Stimulated activated naive B cell treated with anti-CD40 and anti-IgM and Interleukin-4, amounts not matched to agents 10 μg/mL and 1 μg/mL and 100 μg/mL, for 72 hours (primary cell): ENCODE measurements around the gene LSP1.
A peak's percentile ranks its signal among the peaks of the same experiment; 100 is the strongest.
"Not testable (repeated sequence)": the region's sequence is repeated elsewhere in the genome, so short reads cannot be mapped to it uniquely, and the experiment has no call there.

Experiments used
- ATAC-seq, 2 donors: fragments of 150-1000 bp; cut with Tn5 transposase; replicated peaks; 2 replicates each; pipeline ENCODE4 v1.10.0; 2021; ENCODE audit warnings: moderate library complexity in 1 of 2
- DNase-seq: peaks from one replicate; pipeline ENCODE4 v3.0.0; 2021
- H3K27ac Mint-ChIP-seq: one replicate; pipeline ENCODE4 v1.8.0; 2022; ENCODE audit warnings: mild to moderate bottlenecking, mixed read lengths
- H3K27me3 Mint-ChIP-seq, 2 donors: one replicate each; pipeline ENCODE4 v1.8.0; 2022; ENCODE audit warnings: mixed read lengths in 2 of 2
- H3K36me3 Mint-ChIP-seq, 2 donors: one replicate each; pipeline ENCODE4 v1.8.0; 2022; ENCODE audit warnings: mixed read lengths in 2 of 2, mild to moderate bottlenecking in 1 of 2
- H3K4me1 Mint-ChIP-seq, 2 donors: one replicate each; pipeline ENCODE4 v1.8.0; 2022; ENCODE audit warnings: mixed read lengths in 2 of 2, mild to moderate bottlenecking in 1 of 2
- H3K4me3 Mint-ChIP-seq, 2 donors: one replicate each; pipeline ENCODE4 v1.8.0; 2022; ENCODE audit warnings: mild to moderate bottlenecking in 2 of 2, mixed read lengths in 2 of 2, moderate library complexity in 1 of 2
- H3K9me3 Mint-ChIP-seq, 2 donors: one replicate each; pipeline ENCODE4 v1.8.0; 2022; ENCODE audit warnings: mixed read lengths in 2 of 2, mild to moderate bottlenecking in 1 of 2

Gene LSP1

DNA sequence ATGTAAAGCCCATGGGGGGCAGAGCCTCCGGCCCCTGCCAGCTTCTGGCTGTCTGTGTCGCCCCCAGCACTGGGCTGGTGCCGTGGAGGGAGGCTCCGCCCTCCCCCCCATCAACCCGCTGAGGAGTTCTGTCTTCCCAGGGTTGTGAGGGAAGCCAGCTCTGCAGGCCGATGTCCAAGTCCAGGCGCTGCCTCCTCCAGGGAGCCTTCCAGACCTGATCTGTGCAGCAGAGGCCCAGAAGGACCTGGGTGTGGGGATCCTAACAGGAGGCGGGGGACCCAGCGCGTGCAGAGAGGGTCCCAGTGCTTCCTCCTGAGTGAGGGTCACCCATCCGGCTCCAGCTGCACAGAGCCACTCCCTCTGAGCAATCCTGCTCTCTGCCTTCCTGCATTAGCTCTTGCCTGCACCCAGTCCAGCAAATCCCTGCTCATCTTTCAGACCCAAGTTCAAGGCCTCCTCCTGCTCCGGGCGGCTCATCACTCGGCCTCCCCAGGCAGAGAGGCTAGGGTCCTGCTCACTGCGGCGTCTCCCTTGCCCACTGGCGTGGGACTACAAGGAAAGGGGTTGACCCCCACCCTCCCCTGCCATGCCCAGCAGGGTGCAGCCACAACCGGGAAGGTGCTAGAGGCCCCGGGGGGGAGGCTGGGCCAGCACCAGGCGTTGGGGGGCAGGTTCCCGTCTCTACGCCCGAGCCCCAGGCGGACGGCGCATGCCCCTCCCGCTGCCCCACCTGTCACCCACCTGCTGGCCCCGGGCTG is 22.4 kb downstream of the LSP1 start:
- Mint-ChIP-seq H3K4me1 (peaks cover 46 to 83% of the 10 kb centered on the region in 2 donors), H3K27ac (no peak overlapping the region), H3K36me3 (peaks cover 18 to 38% of the 10 kb centered on the region in 2 donors), H3K4me3 (no peak overlapping the region), H3K9me3 (no peaks in the 10 kb centered on the region), H3K27me3 (no peaks in the 10 kb centered on the region)
- DNase-seq (no peak), ATAC-seq (no peak)

DNA sequence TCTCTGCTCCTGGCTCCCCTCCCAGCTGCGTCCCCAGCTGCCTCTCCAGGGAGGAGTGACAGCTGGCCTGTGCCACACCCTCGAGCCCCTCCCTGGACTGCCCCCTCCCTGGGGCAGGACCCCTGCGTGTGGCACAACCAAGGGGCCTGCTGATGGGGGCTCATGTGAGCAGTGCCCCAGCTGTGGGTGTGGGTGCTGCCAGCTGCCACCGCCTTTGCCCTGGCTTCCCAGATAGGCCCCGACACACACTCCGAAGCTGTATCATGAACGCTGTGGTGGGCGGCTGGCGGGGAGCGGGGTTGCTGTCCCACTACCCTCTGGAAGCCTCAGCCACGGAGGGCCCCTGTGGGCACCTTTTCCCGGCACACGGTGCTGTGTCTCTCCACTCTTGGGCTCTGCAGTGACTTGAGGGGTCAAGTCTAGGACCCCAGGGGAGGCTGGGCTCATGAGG is 23.0 kb downstream of the LSP1 start:
- Mint-ChIP-seq H3K27ac (peak overlapping the region; percentile 5), H3K4me1 (peaks cover 46 to 83% of the 10 kb centered on the region in 2 donors), H3K36me3 (peaks cover 19 to 35% of the 10 kb centered on the region in 2 donors)
- ATAC-seq, H3K4me3 Mint-ChIP-seq, H3K9me3 Mint-ChIP-seq, DNase-seq, H3K27me3 Mint-ChIP-seq: not testable (repeated sequence)

DNA sequence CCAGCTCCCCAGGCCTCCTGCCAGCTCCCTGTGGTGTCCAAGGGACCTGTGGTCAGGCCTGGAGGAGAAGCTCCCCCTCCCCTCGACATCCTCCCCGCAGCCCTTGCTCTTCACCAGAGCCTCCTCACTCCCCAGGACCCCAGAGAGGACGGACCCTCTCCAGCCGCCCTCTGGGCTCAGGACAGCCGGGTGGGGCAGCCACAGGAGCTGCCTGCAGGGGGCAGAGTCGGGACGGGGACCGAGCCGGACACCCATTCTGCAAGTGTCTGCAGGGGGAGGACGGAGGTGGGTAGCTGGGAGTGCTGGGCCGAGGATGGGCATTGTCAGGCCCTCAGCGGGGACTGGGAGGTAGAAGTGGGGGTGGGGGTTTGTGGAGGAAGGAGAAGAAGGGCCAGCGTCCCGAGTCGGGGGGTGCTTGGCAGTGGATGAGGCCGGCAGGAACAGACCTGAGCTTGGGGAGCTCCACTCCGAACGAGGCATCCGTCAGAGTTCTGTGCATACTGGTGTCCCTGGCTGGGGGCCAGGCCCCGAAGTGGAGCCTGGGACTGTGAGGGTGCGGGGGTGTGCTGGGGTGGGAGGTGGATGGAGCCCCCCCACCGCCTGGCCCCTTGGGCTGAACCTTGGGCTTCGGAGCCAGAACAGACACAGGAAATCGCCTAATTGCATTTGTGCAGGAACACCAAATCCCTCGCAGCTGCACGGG is 23.6 kb downstream of the LSP1 start:
- Mint-ChIP-seq H3K4me3 (no peak overlapping the region), H3K27me3 (no peaks in the 10 kb centered on the region), H3K36me3 (peaks cover 20 to 30% of the 10 kb centered on the region in 2 donors), H3K9me3 (no peaks in the 10 kb centered on the region), H3K4me1 (peaks cover 43 to 83% of the 10 kb centered on the region in 2 donors), H3K27ac (peak overlapping the region; percentile 5)
- DNase-seq (no peak), ATAC-seq (no peak)

DNA sequence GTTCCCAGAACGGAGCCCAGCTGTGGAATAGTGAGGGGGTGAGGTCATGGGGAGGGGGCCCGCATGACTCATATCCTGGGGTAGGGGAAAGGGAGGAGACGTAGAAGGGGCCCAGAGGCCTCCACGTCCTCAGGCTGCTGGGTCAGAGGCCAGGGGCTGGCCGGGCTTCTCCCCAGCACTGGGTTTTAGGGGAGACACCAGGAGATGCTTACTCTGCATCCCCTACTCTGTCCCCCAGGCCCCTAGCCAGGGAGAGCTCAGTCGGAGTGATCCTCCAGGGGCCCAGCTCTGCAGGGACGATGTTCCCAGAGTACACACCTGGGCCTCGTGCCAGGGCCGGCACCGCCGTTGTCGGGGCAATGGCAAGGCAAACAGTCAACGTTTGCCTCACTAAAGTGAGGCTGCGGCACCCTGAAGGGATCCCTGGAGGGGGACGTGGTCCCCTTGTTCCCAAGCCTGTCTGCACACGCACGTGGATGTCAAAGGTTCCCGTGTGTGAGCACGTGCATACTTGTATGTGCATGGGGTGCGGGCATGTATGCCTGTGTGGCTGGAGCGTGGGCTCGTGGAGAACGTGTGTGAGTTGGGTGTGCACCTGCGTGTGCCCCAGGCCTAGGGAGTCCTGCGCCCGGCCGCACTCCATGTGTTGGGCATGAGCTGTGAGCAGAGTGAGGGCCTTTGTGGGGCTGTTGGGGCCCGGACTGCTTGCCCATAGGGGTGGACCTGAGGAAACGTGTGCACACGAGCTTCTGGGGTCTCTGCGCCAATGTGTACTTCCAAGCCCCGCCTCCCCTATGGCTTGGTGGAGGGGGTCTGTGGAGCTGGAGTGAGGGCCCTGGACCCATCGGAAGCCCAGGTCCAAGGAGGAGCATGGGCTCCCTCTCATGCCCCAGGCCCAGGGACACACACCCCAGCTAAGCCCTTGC is 24.6 kb downstream of the LSP1 start:
- no peak overlapping the region for H3K27ac Mint-ChIP-seq
- ATAC-seq (no peak), DNase-seq (no peak)
- H3K4me3 Mint-ChIP-seq = no peak overlapping the region
- no peaks in the 10 kb centered on the region for H3K27me3 Mint-ChIP-seq
- H3K36me3 Mint-ChIP-seq = peaks cover 18 to 22% of the 10 kb centered on the region in 2 donors
- no peaks in the 10 kb centered on the region for H3K9me3 Mint-ChIP-seq
- H3K4me1 Mint-ChIP-seq = peaks cover 37 to 83% of the 10 kb centered on the region in 2 donors

DNA sequence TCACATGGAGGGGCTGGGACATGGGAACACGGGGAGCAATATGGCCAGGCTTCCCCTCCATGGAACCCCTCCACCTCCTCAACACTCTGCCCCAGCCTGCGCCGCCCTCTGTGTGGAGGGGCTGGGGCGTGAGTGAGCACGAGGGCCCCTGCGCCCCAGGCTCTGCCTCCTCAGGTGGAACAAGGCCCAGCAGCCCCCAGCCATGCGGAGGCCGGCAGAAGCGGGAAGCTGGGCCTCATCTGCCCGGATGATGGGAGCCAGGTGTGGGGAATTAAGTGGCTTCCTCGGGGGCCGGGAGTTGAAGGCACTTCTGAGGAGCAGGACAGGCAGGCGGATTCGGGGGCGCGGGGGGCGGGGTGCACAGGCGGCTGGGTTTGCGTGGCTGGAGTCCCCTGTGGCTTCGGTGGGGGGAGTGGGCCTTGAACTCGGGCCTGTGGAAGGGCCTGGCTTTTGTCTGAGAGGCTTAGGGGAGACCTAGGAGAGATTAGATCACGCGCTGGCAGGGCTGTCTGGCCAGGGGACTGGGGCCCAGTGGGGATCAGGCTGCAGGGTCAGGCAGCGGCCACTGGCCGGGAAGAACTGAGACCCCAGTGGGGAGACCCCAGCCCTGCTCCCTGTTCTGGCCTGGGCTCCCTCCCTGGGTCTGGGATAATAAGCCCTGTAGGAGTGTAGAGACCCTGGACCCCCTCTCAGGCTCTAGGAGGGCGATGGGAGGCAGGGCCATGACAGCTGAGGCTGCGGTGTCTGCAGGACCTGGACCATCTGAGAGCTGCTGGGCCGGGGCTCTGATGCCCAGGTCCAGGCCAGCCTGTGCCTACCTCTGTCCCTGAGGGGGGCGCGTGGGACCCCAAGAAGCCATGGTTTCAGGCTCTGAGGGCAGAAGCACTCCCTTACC is 25.5 kb downstream of the LSP1 start:
- Mint-ChIP-seq H3K27me3 (no peaks in the 10 kb centered on the region), H3K4me3 (no peak overlapping the region), H3K9me3 (no peaks in the 10 kb centered on the region), H3K27ac (no peak overlapping the region), H3K36me3 (peaks cover 18 to 22% of the 10 kb centered on the region in 2 donors), H3K4me1 (peaks cover 31 to 77% of the 10 kb centered on the region in 2 donors)
- DNase-seq (no peak), ATAC-seq (no peak)

DNA sequence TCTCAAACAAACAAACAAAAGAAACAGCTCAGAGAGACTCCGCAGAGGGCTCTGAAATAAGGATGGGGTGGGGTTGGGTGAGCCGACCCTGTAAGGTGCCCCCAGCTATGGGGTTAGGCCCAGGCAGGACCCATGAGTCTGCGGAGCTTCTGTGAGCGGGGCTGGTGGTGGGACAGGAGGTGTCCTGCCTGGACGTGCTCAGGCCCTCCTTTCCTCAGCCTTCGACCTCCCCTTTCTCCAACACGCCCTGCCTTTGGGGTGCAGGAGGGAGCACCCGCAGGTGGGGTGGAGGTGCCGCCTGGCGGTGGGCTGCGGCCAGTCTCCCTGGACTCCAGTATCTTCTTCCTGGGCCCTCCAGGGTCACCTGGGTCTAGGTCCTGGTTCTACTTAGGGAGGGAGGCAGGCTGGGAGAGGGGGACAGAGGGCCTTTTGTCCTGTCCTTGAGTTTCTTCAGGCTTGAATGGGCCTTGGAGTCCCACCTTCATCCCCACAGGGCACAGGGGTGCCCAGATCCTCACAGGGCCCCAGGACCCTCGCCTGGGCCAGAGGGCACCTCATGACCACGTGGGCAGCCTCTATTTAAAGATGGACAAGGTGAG is 26.6 kb downstream of the LSP1 start:
- no peaks in the 10 kb centered on the region for H3K27me3 Mint-ChIP-seq
- H3K9me3 Mint-ChIP-seq = no peaks in the 10 kb centered on the region
- H3K4me1 Mint-ChIP-seq = peaks cover 30 to 72% of the 10 kb centered on the region in 2 donors
- peaks cover 16 to 22% of the 10 kb centered on the region in 2 donors for H3K36me3 Mint-ChIP-seq
- no peak overlapping the region for H3K4me3 Mint-ChIP-seq
- no peak overlapping the region for H3K27ac Mint-ChIP-seq
- no peak for ATAC-seq
- DNase-seq = no peak

DNA sequence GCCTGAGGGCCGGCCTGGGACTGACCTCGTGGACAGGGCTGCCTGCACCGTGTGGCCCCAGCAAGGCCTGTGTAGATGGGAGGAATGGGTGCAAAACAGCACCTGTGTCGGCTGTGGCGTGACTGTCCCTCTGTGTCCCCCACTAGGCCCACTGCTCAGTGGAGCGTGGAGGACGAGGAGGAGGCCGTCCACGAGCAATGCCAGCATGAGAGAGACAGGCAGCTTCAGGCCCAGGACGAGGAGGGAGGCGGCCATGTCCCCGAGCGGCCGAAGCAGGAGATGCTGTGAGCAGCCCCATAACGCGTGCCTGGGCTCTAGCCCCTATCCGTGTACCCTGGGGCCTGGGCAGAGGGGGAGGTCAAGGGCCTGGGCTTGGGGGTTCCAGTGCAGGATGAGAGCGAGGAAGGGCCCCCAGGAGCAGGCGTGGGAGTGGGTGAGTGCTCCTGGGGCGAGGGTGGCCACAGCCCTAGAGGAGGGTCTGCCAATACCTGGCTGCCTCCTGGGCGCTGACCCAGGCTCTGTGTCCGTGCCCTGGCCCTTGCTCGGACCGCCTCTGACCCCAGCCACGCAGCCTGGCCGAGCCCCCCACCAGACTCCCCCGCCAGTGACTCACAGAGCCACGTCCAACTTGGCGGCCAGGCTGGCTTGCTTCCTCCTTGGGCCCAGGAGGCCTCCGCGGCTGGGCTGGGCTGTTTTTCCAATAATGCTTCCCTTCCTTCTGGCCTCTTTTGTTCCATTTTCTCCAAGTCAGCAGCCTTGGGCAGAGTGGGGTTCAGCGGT is 27.2 kb downstream of the LSP1 start:
- no peak for DNase-seq
- ATAC-seq = no peak
- peak overlapping the region; percentile 47 for H3K27ac Mint-ChIP-seq
- H3K27me3 Mint-ChIP-seq = no peaks in the 10 kb centered on the region
- H3K4me3 Mint-ChIP-seq = no peak overlapping the region
- no peaks in the 10 kb centered on the region for H3K9me3 Mint-ChIP-seq
- peaks cover 30 to 70% of the 10 kb centered on the region in 2 donors for H3K4me1 Mint-ChIP-seq
- H3K36me3 Mint-ChIP-seq = peaks cover 16 to 22% of the 10 kb centered on the region in 2 donors

DNA sequence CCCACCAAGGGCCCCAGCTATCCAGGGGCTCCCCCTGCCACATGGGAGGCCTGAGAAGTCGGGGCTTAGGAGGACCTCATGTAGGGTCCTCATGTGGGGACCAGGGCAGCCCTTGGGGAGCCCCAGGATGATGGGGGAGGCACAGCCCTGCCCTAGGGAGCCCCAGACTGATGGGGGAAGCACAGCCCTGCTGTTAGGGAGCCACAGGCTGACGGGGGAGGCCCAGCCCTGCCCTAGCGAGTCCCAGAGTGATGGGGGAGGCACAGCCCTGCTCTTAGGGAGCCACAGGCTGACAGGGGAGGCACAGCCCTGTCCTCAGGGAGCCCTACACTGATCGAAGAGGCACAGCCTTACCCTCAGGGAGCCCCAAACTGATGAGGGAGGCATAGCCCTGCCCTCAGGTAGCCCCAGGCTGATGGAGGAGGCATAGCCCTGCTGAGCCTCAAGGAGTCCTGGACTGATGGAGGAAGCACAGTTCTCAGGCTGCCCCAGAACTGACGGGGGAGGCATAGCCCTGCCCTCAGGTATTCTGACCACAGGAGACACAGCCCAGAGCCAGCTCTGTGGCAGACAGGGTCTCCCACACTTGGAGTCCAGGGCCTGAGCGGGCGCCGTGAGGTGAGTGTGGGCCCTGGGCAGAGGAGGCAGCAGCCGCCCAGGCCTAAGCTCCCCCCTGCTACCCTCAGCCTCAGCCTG is 28.0 kb downstream of the LSP1 start:
- DNase-seq (no peak), ATAC-seq (peak in 1 of 2 donors; percentile 6)
- peaks cover 12 to 21% of the 10 kb centered on the region in 2 donors for H3K36me3 Mint-ChIP-seq
- H3K9me3 Mint-ChIP-seq = no peaks in the 10 kb centered on the region
- H3K27me3 Mint-ChIP-seq = no peaks in the 10 kb centered on the region
- H3K4me3 Mint-ChIP-seq = peak overlapping the region in 1 of 2 donors; percentile 31
- H3K4me1 Mint-ChIP-seq = peaks cover 27 to 62% of the 10 kb centered on the region in 2 donors
- H3K27ac Mint-ChIP-seq = peak overlapping the region; percentile 48

DNA sequence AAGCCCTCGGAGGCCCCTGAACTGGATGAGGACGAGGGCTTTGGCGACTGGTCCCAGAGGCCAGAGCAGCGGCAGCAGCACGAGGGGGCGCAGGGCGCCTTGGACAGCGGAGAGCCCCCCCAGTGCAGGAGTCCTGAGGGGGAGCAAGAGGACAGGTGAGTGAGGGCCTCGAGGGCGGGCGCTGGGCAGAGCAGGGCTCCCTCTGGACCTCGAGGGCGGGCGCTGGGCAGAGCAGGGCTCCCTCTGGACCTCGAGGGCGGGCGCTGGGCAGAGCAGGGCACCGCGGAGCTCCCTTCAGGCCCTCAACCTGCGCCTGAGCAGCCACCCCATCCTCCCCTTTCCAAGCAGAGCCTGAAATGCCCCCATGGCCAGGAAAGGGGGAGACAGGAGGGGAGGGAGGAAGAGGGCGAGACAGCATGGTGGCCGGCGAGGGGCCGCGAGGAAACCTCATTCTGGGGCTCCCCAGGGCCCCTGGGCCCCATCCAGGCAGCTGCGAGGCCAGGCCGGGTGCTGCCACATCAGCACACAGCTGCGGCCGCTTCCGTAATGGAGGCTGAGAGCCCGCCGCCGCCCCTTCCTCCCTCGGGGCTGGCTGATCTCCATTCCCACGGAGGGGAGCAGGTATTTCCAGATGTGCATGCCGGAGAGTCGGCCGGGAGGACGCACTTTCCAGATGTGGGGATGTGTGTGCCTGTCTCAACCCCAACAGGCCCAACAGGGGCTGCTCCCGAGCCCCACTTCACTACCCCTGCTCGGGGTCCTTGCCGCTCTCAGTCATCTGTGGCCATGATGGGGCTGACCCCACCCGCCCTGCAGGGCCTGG is 28.8 kb downstream of the LSP1 start:
- H3K4me1 Mint-ChIP-seq = peaks cover 27 to 54% of the 10 kb centered on the region in 2 donors
- peak; percentile 46 to 47 for ATAC-seq
- H3K27me3 Mint-ChIP-seq = no peaks in the 10 kb centered on the region
- H3K9me3 Mint-ChIP-seq = no peaks in the 10 kb centered on the region
- peak overlapping the region; percentile 48 for H3K27ac Mint-ChIP-seq
- peaks cover 12 to 19% of the 10 kb centered on the region in 2 donors for H3K36me3 Mint-ChIP-seq
- no peak for DNase-seq
- no peak overlapping the region for H3K4me3 Mint-ChIP-seq

DNA sequence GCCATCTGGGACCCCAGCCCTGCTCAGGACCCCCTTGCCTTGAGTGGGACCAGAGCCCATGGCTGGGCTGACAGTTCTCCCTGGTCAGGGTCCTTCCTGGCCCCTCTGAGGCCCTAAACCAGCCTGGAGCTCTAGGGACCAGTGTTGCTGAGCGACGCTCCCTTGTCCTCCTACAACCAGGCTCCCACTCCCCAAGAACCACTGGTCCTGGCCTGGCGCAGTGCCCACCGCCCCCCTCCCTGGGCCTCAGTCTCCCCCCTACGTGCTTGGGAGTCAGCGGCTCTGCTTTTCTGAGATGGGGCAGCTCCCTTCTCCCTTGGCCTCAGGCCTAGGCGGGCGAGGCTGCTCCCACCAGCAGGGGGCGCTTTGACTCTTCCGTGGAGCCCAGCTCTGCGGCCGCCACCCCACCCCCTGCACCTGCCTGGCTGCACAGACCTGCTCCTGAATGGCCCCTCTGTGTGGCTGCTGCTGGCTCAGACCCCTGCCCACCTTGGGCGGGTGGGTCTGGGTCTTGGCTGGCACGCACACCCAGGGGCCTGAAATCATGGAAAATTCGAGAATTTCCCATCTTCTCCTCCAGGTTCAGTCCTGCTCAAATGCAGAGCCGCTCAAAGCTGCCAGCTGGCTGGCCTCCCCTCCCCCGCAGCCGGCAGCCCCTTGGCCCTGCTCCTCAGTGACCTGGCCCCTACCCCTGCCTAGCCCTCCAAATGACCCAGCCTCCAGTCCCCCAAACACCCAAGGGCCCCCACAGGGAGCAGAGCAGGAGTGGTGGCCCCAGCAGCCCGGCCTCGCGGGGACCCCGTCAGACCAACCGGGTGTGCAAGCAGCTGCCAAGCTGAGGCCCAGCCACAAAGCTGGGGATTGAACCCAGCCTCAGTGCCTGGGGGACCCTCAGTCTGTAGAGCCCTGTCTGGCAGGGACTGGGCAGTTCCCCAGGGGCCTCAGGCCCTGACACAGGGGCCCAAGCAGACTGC is 29.7 kb downstream of the LSP1 start:
- H3K4me3 Mint-ChIP-seq = no peak overlapping the region
- H3K27ac Mint-ChIP-seq = no peak overlapping the region

More for the DNA sequence above, 29.7 kb downstream of the LSP1 start:
- DNase-seq (peak; percentile 51), ATAC-seq (peak; percentile 93 to 95)
- Mint-ChIP-seq H3K36me3 (peaks cover 14 to 18% of the 10 kb centered on the region in 2 donors), H3K4me1 (peaks cover 24 to 50% of the 10 kb centered on the region in 2 donors), H3K27me3 (no peaks in the 10 kb centered on the region), H3K9me3 (no peaks in the 10 kb centered on the region)
